ENCODE measurements around the gene KCTD17.
A peak's percentile ranks its signal among the peaks of the same experiment; 100 is the strongest.
"Not testable (repeated sequence)": the region's sequence is repeated elsewhere in the genome, so short reads cannot be mapped to it uniquely, and the experiment has no call there.

The KCTD17 gene

DNA sequence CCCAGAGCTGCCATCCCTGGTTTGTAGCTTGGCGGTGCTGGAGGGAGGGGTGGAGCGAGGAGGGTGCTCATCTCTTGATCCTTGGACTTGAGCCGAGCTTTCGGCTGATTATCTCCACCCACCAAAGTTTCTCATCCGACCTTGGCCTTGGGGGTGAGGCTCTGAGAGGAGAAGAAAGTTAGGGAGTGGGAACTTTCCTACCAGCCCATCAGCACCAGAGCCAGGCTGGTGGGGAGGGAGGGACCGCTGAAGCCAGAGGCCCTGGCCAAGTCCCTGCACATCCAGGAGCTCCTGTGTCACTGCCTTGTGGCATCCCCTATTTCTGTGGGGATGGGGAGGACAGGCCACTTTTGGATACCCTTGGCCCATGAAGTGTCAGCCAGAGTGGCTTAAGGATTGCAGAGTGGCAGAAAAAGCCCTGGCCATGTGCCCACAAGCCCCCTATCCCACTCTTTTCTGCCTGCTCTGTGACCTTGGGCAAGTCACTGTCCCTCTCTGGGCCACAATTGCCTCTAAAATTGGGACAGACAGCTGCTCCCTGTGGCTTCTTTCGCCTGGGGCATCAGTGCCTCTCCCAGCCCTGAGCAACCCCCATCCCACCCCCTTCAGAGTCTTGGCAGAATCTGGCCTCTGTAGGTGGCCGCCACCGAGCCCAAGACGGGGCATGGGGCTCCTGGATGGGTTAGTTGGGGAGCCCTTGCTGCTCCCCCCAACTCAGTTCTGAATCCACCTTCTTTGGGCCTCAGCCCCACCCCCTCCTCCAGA is 10.3 kb downstream of the KCTD17 start:
- no peak for DNase-seq

DNA sequence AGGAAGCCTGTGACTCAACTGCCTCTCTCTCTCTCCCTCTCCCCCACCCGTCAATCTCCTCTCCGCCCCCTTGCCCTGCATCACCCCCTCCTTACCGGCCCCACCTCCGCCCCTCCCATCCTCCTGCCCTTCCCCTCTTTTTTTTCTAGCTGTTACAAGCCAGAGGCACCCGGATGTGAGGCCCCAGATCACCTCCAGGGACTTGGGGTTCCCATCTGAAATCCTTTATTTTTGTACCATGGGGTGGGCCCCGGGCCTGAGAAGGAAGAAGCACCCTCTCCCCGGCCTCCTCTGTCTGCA is 10.8 kb downstream of the KCTD17 start:
- no peak for DNase-seq

DNA sequence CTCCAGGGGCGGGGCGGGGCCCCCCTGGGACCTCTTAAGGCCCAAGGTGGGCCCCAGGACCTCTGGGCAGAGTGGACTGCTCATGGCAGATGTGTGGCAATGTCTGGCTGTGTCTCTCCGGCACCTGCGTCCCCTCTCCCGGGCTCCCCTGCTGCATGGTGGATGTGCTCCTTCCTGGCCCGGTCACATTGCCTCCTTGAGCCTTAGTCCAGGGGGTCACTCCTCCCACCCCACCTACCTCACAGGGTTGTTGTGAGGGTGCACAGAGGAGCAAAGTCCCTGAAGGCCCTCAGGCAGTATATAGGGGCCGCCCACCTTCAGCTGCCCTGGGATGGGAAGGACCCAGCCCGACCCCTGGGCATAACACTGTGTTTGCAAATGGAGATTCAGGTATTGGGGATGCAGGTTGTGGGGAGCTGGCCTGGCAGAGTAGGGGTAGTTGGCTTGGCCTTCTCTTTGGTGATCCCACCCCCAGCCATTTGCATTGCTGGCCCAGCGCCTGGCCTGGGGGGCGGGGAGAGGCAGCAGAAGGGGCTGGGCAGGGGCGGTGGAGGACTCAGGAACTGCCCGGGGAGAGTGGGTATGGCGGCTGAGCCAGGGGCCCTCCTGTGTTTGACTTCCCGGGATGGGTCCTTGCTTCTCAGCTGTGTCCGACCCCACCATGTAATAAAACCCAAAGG is 11.3 kb downstream of the KCTD17 start:
- DNase-seq, result no peak

DNA sequence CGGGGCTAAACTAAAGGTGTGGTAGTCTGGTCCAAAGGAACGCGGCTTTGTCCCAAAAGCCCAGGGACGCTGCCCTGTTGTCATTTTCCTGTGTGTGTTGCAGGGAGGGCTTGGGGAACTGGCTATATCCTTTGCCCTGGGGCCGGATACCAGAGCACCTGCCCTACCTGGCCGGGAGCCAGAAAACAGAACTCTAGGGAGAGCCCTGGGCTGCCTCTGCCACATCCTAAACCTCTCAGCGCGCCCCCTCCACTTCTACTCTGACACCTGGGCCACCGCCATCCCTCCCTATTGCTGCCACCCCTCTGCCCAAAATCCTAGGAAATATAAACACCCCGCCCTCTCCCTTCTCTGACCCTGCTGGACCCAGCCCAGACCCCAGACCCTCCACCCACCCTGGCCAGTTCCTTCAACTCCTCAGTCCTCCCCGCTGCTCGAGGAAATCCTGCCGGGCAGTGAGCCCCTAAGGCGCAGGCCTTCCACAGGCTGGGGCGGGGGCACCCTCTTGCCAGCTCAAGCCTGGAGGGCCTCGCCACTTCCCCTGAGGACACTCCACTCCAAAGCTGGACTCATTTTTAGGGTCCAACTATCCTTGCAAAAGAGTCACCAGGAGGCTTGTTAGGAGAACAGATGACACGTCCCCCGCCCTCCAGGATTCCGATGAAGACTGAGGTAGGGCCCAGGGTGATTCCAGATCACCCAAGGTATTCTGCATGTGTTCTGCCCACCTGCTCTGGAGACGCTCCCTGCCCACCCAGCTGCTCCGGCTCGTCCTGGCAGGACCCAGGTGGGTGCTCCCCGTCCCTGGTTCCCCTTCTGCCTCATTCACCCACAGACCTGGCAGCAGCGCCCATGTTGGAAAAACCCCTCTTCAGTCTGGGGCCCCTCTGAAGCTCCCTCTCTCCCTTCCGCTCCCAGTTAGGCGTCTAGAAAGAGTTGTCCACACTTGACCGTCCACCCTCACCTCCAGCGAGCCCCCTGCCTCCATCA is 12.2 kb downstream of the KCTD17 start:
- no peak for DNase-seq

DNA sequence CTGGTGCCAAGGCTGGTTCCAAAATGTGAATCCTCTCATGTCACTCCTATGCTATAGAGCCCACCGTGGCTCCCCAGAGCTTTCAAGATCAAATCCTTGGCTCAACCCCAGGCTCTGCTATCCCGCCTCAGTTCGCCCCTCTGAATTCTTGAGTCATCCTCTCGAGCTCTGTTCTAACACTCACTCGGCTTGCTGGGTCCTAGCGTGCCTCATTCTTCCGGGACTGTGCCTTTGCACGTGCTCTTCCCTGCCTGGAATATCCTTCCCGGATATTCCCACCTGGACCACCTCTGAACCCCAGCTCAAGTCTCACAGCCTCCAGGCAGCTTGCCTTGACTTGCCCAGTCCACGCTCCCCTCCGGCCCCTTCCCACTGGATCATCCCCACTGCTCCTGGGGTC is 13.0 kb downstream of the KCTD17 start:
- DNase-seq, result no peak

DNA sequence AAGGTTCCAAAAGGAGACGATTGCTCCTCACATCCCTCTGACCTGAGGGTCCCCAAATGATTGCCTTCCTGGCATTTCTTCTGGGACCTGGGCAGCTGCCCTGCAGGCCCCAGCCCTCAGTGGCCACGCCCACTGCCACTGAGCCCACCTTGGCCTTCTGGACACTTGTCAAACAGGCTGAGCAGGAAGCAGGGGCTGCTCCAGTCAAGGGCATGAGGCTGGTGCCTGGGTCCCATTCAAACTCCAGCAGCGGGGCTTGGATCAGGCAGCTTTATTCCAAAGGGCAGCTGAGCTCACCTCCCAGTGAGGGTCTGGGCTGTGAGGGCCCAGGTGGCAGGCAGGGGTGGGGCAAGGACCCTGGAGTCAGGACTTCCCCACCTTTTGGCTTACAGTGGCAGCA is 13.6 kb downstream of the KCTD17 start:
- DNase-seq, result no peak

DNA sequence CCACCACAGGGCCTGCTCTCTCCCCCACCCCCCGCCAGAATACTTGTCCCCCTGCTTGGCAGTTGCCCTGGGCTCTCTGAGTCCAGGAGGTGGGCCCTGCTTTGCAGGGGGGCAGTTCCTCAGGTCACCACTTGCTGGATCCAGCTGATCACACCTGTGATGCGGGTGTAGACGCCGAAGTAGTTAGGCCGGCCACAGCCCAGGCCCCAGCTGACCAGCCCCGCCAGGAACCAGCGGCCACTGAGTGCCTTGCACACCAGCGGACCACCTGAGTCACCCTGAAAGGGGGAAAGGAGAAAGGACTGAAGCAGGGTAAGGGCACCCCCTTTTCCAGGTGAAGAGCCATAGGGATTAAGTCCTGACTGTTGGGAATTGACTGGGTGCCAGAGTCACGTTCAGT is 14.4 kb downstream of the KCTD17 start:
- no peak for DNase-seq

DNA sequence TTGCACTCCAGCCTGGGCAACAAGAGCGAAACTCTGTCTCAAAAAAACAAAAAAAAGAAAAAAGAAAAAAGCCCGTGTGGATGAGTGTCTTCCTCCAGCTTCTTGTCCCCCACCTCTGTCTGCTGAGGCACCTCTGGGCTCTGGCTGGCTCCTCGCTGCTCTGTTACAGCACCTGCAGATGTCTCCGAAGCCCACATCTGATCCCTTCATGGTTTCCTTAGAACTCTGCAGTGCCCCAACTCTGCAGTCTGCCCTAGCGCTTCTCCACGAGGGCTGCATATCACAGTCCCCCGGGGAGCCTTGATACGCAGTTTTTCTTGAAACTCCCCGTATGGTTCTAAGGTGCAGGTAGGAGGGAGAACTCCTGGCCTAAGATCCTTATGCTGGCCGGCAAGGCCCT is 15.9 kb downstream of the KCTD17 start:
- no peak for DNase-seq

DNA sequence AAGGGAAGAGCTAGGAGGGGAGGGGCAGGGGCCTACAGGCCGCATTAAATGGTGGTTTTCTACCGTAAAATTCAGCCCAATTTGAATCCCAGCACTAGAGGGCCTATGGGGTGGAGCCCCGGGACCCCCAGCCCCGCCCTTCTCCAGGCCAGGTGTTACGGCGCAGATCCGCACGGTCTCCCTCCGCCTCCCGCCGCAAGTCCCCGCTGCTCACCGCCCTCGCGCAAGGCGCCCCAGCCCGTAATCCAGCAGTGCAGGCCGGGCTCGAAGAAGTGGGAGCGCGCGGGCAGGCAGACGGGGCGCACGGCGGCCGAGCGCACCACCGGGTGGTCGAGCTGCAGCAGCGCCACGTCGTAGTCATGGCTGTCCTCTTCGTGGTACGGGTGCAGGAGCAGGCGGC is 17.3 kb downstream of the KCTD17 start:
- no peak for DNase-seq

DNA sequence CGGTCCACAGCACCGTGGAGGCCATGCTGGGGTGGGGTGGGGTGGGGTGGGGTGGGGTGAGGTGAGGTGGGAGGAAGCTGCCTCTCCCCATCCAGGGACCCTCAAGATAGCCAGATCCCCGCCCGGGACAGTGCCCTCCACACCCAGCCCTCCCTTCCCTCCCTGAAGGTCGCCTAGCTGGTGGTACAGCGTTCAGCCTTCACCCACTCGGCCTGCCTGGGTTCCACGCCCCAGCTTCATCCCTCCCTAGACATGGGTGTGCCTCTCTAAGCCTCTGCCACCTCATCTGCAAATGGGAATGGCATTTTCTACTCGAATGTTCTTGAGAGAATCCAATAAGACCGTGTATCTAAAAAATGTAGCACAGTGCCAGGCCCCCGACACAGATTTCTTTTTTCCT is 17.8 kb downstream of the KCTD17 start:
- DNase-seq, result no peak

DNA sequence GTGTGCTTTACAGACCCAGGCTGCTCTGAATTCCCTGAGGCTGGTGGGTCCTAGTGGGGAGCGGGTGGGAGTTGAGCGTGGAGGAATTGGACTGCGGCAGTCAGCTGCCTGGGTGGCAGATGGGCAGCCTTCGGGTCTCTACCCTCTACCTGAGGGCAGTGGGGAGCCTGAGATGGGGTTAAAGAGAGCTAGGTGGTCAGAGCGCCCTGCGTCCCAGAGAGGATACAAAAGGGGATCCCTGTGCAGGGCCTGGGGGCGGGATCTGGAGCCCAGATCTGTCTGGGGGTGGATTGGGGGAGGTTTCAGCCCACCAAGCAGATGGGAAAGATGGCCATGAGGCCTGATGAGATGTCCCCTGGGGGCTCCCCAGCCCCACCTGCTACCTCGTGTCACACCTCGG is 18.2 kb downstream of the KCTD17 start:
- no peak for DNase-seq

DNA sequence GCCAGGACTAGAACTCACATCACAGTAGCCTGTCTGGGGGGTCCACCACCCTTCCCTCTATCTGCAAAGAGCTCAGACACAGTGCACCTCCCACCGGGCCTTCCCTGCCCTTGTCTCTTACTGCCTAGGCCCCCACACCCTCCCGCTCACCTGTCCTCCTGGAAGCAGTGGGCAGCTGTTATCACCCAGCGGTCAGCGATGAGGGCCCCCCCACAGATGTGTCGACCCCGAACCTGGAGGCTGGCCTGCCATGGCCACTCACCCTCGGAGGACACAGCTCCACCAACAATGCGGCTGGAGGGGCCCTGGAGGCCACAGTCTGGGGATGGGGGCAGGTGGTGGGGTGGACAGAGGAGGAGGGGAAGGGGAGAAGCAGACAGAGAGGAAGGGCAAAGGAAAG is 18.8 kb downstream of the KCTD17 start:
- no peak for DNase-seq

DNA sequence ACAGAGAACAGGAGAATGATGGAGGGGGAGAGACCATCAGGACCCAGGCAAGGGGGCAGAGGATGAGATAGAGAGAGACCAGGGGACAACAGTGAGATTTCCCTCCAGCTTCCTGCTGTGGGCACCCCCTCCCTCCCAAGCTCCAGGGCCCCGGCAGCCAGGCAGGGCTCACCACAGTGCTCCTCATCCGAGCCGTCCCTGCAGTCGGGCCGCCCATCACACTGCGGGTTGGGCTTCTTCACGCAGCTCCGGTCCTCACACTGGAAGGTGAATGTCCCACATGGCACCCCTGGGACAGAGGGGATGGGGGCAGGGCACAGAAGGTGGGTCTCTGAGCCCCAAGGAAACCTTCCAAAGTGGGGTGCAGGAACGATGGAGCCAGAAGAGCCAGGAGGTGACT is 19.2 kb downstream of the KCTD17 start:
- DNase-seq, result no peak

DNA sequence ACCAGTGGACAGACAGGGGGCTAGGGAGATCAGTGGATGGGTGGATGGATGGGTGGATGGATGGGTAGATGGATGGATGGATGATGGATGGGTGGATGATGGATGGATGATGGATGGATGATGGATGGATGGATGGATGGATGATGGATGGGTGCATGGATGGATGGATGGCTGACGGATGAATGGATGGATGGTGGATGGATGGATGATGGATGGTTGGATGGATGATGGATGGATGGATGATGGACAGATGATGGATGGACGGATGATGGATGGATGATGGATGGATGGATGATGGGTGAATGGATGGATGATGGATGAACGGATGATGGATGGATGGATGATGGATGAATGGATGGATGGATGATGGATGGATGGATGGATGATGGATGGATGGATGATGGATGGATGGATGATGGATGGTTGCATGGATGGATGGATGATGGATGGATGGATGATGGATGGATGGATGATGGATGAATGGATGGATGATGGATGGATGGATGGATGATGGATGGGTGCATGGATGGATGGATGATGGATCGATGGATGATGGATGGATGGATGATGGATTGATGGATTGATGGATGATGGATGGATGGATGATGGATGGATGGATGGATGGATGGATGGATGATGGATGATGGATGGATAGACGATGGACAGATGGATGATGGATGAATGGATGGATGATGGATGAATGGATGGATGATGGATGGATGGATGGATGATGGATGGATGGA is 20.5 kb downstream of the KCTD17 start:
- not testable (repeated sequence) for DNase-seq

DNA sequence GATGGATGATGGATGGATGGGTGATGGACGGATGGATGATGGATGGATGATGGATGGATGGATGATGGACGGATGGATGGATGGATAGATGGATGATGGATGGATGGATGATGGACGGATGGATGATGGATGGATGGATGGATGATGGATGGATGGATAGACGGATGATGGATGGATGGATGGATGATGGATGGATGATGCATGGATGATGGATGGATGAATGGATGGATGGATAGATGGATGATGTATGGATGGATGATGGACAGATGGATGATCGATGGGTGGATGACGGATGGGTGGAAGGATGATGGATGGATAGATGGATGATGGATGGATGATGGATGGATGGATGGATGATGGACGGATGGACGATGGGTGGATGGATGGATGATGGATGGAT is 21.1 kb downstream of the KCTD17 start:
- no peak for DNase-seq

DNA sequence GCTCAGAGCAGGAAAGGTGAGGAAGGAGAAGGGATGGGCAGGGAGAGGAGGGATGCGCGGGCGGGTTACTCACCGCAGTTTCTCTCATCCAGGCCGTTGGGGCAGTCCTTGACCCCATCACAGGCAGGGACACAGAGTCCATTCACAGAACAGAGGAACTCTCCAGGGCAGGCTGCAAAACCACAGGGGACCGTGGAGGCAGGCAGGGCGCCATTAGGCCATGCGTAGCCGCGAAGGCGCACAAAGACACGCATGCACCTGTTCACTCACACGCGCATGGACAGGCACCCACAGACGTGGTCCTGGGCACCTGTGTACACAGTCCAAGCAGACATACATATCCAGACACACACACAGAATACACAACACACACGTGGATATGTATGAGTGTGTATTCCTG is 23.0 kb downstream of the KCTD17 start:
- no peak for DNase-seq

DNA sequence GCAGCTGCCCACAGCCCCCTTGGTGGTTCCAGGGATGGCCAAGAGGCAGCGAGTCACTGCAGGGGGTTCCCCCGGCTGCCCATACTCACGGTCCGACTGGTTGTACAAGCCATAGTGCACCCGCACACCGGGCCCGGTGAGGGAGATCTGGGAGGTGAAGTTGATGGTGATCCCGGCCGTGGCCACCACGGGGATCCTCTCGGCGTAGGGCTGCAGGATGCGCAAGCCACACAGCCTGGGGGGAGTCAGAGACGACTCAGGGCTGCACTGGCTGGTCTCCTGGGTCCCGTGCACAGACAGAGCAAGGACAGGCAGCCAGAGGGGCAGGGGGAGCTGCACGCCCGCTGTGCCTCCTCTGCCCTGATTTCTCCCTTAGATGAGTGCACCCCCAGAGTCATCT is 23.5 kb downstream of the KCTD17 start:
- DNase-seq, result no peak

DNA sequence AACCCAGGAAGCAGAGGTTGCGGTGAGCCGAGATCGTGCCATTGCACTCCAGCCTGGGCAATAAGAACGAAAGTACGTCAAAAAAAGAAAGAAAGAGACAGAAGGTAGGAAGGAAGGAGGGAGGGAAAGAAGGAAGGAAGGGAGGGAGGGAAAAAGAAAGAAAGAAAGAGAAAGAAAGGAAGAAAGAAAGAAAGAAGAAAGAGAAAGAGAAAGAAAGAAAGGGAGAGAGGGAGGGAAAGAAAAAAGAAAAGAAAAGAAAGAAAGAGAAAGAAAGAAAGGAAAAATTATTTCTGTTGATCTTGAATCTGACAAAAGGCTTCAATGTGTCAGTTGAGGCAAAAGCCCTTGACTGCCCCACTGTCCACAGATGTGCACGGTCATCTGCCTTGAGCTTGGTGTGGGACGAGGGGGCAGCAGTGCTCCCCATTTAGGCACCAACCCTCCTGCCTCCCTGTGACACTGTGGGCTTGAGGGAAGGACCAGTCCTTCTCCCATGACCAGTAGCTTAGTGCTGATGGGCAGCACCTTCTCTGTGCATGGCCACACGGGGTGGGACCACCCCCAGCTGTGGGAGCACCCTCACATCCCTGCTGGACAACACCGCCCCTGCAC is 24.4 kb downstream of the KCTD17 start:
- DNase-seq, result no peak

DNA sequence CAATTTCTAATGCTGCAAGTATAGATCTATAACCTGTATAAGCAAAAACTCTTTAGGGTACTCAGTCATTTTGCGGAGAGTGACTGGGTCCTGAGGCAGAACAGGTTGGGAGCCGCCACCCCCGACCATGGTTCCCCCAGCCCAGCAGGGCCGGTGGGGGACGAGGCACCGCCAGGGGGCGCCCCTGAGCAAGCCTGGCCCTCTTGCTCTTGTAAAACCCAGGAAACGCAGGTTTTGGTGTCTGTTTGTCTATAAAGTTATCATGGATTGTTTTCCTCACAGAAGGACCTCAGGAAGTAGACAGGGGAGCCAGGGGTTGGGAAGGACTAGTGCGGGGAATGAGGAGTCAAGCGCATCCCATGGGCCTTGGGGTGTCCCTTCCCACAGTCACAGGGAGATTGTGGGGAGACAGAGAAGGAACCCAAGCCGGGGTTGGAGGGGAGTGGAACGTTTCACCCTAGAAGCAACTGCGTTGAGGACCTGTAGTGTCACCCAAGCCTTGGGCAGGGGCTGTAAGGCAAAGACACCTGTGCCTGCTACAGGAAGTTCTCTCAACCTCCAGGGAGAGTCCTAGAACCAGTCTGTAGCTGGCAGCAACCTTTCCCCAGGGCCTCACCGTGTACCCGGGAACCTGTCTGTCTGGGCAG is 26.4 kb downstream of the KCTD17 start:
- DNase-seq, result peak; percentile 84 to 87

DNA sequence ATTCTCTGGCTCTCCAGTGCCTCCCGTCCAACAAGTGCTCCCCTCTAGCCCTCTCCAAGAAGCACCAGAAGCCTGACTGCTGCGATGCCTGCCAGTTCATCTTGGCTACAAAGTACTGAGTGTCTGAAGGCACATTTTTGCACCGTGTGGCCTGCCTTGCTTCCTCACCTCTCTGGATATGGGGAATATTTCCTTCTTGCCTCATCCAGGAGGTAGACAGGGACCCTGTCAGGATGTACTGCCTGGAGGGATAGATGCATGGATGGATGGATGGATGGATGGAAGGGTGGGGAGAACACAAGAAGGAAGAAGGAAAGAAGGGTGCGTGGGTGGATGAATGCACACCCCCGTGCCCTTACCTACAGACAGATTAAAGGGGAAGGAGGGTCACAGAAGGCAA is 27.6 kb downstream of the KCTD17 start:
- peak in 1 of 2 experiments; percentile 18 for DNase-seq

DNA sequence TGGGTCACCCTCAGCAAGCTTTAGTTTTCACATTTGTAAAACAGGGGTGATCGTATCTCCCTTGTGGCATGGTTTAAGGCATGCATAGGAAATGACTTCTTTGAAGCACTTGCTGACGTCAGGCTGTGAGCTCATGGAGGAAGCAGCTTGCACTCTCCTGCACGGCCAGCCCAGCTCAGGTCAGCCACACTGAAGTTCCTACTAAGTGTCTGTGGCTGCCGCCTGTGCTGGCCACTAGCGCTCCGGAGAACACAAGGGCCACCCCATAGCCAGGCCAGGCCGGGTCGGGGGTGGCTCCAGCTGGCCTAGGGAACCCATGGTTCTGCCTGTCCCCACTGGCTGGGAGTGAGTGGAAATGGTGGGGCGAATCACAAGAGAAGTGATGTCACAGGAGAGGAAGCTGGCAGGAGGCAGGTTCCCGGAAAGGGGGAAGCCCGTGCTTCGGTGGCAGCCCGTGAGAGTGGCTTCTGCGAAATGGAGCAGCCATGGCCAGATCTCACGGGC is 28.2 kb downstream of the KCTD17 start:
- peak; percentile 79 to 82 for DNase-seq

DNA sequence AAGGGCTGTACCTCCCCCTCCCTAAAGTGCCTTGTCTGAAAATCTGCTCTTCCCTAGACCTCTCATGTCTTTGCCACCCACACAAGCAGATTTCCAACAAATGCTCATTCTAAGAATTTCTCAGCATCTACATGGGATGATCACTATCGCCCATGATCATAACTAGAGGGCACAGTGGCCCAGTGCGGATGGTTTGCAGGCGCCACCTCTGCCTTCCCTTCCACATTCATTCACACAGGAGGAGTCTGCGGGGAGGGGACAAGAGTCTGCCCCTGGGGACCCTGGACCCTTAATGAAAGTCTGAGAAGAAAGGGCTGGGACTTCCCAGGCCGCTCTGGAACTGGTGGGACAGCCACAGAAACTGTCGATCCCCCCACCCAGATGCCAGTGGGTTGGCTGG is 28.9 kb downstream of the KCTD17 start:
- no peak for DNase-seq
